ENCODE measurements around the gene GPR137B.

The GPR137B gene

DNA sequence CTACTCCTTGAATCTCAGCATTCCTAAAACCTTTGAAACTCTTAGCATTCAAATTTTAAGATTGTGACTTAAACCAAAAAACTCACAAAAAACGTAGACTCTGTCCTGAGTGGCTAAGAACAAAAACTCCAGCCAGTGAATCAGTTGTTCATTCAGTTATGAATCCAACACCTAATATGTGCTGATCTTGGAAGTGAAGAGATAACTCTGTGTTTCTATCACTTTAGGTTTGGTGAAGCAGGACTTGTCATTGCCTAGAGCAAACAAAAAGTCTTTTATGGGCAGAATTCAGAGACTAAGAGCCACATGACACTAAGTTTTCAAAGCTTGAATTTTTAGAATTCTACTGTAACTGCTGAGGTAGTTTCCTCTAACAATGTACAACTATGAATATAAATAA is 10.4 kb upstream of the GPR137B start:
- Mint-ChIP-seq H3K4me1 (no peaks in the 10 kb centered on the region), H3K4me3 (no peak overlapping the region), H3K27ac (no peak overlapping the region), H3K9me3 (no peaks in the 10 kb centered on the region), H3K27me3 (peaks cover 4% of the 10 kb centered on the region), H3K36me3 (no peaks in the 10 kb centered on the region)

DNA sequence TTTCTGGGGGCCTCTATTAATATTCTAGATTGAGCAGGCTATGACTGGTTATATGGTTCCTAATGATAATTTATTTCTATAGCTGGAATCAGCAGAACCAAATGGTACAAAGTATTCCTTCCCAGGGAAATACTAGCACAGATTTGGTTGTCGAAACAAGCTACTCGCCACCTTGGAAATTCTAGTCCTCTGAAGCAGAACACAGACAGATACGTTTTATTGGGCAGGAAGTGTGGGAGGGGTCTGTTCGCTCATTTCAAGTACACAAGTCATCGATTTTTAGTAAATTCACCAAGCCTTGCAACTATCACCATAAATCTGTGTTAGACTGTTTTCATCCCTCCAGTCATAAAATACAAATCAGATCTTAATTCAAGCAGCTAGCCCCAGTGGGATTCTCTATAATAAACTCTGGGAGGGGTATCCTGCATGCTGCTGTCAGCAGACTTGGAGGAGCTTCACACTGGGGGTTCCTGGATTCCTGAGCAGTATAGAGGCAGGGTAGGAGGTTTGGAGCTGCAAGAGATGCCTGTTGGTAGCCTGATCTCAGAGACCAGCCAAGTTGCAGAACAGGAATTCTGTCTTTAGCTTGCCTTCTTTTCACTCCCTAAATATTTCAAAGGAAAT is 9.8 kb upstream of the GPR137B start:
- Mint-ChIP-seq H3K9me3 (no peaks in the 10 kb centered on the region), H3K27me3 (peaks cover 7% of the 10 kb centered on the region)

DNA sequence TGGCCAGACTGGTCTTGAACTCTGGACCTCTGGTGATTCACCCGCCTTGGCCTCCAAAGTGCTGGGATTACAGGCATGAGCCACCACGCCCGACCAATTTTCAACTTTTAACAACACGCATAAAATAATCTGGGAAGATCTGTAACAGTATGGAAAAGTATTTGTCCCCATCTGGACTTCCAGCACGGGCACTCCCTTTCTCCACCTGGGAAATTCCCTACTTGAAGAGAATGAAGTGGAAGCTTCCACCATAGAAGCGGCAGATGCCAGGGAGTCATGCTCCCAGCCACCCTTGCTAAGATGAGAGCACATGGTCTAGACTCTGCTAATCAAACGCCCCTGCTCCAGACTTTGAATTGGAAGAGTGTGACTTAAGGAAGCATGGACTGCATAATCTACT is 9.0 kb upstream of the GPR137B start:
- H3K4me1 Mint-ChIP-seq = no peaks in the 10 kb centered on the region
- peaks cover 8% of the 10 kb centered on the region for H3K27me3 Mint-ChIP-seq
- H3K4me3 Mint-ChIP-seq = no peak overlapping the region
- H3K36me3 Mint-ChIP-seq = no peaks in the 10 kb centered on the region
- no peak overlapping the region for H3K27ac Mint-ChIP-seq
- no peaks in the 10 kb centered on the region for H3K9me3 Mint-ChIP-seq

More for the DNA sequence above, 9.8 kb upstream of the GPR137B start:
- Mint-ChIP-seq H3K4me3 (no peak overlapping the region), H3K27ac (no peak overlapping the region), H3K36me3 (no peaks in the 10 kb centered on the region), H3K4me1 (no peaks in the 10 kb centered on the region)

DNA sequence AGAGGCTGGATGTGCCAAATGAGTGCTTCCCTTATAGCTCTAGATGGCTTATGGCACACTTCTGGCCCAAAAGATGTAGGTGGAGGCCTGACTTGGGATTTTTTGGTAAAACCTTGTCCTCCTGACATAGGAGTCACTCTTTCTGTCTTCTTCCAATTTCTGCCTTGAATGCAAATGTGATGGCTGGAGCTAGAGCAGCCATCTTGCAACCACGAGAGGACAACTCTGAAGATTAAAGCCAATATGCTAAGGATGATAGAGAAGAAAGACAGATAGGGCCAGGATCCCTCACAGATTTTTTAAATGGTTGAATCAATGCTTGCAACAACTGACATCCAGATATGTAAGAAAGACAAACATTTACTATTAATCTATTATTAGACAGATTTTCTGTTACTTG is 8.5 kb upstream of the GPR137B start:
- no peaks in the 10 kb centered on the region for H3K9me3 Mint-ChIP-seq
- H3K4me1 Mint-ChIP-seq = no peaks in the 10 kb centered on the region
- no peak overlapping the region for H3K27ac Mint-ChIP-seq
- peaks cover 9% of the 10 kb centered on the region for H3K27me3 Mint-ChIP-seq
- H3K36me3 Mint-ChIP-seq = no peaks in the 10 kb centered on the region
- H3K4me3 Mint-ChIP-seq = no peak overlapping the region

DNA sequence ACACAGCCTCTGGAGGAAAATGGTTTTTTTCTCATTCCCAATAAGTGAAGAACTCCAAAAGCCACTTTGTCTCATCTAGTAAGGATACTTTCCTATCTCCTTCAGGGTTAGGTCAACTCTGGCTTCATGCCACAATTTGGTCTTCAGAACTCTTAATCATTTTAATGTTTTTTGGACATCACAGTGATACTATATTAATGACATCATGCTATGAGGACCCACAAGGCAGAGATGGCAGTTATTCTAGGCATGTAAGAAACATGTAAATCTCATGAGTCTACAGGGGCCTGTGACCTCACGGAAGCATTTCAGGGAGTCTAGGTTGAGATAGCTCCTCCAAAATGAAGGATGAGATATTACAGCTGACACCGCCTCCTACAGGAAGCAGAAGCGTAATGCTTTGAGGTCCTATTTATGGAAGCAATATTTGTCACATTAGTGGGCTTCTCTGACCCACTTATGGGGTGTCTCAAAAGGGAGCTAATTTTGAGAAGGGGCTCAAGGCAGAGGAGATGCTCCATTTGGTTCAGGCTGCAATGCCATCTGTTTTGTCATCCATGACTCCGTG is 5.0 kb upstream of the GPR137B start:
- H3K27ac Mint-ChIP-seq = no peak overlapping the region
- H3K4me1 Mint-ChIP-seq = no peaks in the 10 kb centered on the region
- no peaks in the 10 kb centered on the region for H3K9me3 Mint-ChIP-seq
- H3K27me3 Mint-ChIP-seq = peaks cover 22% of the 10 kb centered on the region
- H3K4me3 Mint-ChIP-seq = no peak overlapping the region
- no peaks in the 10 kb centered on the region for H3K36me3 Mint-ChIP-seq

DNA sequence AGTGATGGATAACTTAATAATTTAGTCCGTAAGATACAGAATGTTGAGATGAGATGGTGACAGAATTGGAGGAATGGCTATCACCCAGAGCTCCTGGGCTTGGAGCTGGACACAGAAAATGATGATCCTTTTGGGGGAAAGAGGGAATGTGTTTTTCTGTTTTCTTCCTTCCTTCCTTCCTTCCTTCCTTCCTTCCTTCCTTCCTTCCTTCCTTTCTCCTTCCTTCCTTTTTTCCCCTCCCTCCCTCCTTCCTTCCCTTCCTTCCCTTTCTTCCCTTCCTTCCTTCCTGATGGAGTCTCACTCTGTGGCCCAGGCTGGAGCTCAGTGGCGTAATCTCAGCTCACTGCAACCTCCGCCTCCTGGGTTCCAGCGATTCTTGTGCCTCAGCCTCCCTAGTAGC is 2.8 kb upstream of the GPR137B start:
- peaks cover 15% of the 10 kb centered on the region for H3K4me1 Mint-ChIP-seq
- no peaks in the 10 kb centered on the region for H3K36me3 Mint-ChIP-seq
- H3K27ac Mint-ChIP-seq = peak overlapping the region; percentile 81
- no peak overlapping the region for H3K4me3 Mint-ChIP-seq
- H3K9me3 Mint-ChIP-seq = no peaks in the 10 kb centered on the region
- peaks cover 22% of the 10 kb centered on the region for H3K27me3 Mint-ChIP-seq

DNA sequence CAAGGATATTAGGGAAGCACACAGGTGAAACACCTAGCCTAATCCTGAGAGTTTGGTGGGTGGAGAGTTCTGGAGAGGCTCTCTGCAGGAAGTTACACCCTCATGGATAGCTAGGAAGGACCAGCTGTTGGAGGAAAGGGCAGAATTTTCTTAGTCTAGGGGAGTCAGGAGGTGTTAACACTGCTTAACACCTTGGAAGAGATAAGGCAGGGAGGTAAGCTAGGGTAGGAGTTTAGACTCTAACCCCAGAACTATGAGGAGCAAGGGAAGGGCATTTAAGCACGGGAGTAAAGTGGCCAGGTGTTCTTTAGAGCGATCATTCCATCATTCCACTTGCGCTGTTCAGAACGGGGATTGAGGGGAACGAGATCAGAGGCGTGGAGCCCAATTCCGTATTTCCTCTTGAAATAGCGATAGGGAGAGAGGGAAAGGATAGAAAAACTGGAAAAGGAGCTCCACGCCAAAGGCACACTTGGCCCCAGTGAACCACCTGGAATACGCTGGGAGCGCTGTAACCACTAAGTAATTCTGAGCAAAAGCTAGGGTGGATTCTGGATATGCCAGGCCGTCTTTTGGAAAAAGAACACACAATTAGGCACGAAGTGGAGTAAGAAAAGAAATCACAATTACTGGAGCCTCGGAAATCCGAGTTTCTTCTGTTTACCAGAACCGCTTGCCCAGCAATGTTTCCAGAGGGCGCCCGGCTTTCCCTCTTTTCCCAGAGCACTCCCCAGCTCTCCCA is 1.5 kb upstream of the GPR137B start:
- H3K36me3 Mint-ChIP-seq = no peaks in the 10 kb centered on the region
- no peaks in the 10 kb centered on the region for H3K9me3 Mint-ChIP-seq
- peak overlapping the region; percentile 87 for H3K4me3 Mint-ChIP-seq
- H3K27me3 Mint-ChIP-seq = peaks cover 22% of the 10 kb centered on the region
- peaks cover 17% of the 10 kb centered on the region for H3K4me1 Mint-ChIP-seq
- no peak overlapping the region for H3K27ac Mint-ChIP-seq

DNA sequence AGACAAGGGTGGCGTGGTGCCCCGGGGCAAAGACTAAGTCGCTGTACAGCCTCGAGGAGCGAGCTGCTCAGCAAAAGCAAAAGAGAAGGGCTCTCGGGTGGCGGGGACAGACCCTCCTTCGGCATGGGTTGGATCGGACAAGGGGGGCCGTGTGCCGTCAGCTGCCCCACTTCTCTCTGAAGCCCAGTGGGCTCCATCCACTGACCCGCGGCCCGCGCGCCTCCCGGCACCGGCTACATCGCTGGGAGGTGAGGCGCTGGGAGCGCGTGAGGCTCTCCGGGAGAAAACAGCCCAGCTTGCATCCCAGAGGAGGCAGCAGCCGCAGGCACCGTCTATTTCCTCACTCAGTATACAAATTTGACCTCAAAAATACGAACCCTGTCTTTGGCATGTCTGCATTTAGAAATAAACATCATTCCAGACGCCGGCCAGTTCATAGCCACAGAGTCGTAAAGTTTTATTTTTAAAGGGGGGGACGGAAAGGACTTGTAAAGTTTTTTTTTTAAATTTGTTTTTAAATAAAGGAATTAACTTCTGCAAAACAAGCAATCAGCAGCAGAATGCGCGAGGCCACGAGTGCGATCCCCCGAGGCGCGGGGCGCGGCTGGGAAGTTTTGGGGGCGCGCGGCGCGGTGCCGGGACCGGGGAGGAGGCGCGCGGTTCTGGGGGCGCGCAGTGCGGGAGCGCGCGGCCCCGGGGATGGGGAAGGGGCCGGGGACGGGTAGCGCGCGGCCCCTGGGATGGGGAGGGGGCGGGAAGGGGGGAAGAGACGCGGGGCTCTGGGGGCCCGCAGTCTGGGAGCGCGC is 689 bp upstream of the GPR137B start:
- Mint-ChIP-seq H3K27ac (no peak overlapping the region), H3K27me3 (peaks cover 22% of the 10 kb centered on the region), H3K4me3 (peak overlapping the region; percentile 87), H3K9me3 (no peaks in the 10 kb centered on the region), H3K4me1 (peaks cover 17% of the 10 kb centered on the region), H3K36me3 (no peaks in the 10 kb centered on the region)

DNA sequence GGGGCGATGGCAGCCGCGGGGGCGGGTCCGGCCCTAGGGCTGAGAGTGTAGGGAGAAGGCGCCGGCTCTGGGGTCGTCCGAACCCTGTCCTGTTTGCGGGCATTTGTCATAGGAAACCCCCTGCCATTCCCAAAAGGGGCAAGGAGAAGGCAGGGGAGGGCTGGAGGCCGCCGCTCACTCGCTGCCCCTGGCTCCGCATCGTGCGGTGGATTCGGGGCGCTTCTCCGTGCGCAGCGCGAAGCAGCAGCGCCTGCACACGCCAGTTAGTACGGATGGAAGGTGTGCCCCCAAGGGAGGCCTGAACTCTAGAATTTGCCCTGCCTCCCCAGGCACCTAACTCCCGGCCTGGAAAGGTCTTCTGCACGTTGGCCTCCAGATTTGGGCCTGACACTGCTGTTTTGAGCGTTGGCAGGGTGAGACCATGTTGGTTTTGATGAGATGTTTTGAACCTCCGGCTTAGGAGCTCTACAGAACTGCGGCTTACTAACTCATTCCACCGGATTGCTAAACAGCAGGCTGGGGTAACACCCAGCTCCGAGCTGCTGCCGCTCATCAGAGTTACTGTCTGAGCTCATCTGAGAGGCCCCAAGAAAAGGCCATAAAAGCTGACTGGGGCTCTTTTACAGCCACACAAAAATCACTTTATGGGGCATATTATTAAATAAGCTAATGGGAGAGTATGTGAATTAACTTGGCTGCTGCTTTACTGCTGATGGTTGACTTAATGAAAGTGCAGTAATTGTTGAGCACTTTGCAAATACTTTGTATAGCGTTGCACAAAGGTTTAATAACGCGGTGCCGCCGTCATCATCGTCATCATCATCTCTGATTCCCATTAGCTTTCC is 987 bp downstream of the GPR137B start:
- H3K4me3 Mint-ChIP-seq = peak overlapping the region; percentile 97
- peaks cover 17% of the 10 kb centered on the region for H3K4me1 Mint-ChIP-seq
- H3K36me3 Mint-ChIP-seq = no peaks in the 10 kb centered on the region
- H3K27me3 Mint-ChIP-seq = peaks cover 18% of the 10 kb centered on the region
- peak overlapping the region; percentile 7 for H3K27ac Mint-ChIP-seq
- H3K9me3 Mint-ChIP-seq = no peaks in the 10 kb centered on the region

DNA sequence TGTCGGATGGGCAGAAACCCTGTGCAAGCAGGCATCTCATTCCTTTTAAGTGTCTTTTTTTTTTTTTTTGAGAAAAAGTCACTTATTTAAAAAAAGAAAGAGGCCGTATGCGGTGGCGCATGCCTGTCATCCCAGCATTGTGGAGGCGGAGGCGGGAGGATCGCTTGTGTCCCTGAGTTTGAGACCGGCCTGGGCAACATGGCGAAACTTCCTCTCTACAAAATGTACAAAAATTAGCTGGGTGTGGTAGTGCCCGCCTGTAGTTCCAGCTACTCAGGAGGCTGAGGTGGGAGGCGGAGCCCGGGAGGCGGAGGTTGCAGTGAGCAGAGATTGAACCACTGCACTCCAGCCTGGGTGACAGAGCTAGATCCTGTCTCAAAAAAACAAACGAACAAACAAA is 1.7 kb downstream of the GPR137B start:
- H3K27ac Mint-ChIP-seq = no peak overlapping the region

DNA sequence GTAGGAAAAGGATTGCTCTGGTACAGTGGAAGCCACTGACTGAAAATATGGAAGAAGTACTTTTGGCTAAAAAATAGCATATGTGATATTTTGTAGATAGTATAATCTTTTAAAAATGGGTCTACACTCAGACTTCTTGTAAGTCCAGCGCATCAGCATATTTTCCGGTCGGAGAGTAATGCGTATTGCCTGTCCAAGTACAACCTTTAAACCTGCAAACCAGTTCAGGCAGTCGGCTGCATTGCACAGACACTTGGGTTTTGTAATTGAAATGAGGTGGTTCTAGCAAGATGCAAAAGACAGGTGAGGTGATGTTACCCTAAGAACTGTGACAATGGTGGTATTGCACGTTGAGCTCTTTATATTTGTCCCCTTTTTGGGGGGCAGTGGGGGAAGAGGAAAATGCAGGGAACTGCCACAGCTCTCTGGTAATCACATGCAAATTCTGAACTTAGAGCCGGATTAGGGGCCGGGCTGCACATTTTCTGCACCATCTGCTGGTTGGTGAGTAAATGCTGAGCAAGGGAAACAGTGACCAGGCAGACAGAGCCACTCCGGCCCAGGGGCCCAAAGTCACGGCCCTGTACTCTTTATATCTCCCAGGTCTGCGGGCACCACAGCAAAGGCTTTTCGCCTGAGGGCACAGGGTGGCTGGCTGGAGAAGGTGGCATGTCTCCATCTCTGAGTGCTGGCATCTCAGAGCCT is 2.3 kb downstream of the GPR137B start:
- H3K9me3 Mint-ChIP-seq = no peaks in the 10 kb centered on the region
- no peaks in the 10 kb centered on the region for H3K36me3 Mint-ChIP-seq
- no peak overlapping the region for H3K4me3 Mint-ChIP-seq
- H3K27ac Mint-ChIP-seq = no peak overlapping the region
- peaks cover 15% of the 10 kb centered on the region for H3K27me3 Mint-ChIP-seq
- peaks cover 17% of the 10 kb centered on the region for H3K4me1 Mint-ChIP-seq

More for the DNA sequence above, 1.7 kb downstream of the GPR137B start:
- H3K9me3 Mint-ChIP-seq = no peaks in the 10 kb centered on the region
- no peaks in the 10 kb centered on the region for H3K36me3 Mint-ChIP-seq
- H3K27me3 Mint-ChIP-seq = peaks cover 15% of the 10 kb centered on the region
- H3K4me3 Mint-ChIP-seq = peak overlapping the region; percentile 26
- peaks cover 17% of the 10 kb centered on the region for H3K4me1 Mint-ChIP-seq

DNA sequence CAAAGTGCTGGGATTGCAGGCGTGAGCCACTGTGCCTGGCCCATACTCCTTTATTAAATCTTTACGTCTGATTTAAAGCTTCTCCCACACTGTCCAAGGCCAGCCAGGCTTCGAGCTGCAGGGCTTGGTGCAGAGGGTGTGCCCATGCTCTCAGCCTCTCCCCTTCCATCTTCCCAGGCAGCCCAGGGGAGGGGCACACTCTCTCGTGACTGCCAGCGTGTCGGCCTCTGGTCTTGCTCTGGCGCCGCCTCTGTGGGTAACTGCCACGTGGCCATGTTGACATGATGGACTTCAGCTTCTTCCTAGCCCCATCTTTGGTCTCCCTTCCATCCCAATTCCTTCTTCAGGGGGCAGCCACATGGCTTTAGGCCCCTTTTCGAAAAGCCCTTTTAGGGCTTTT is 4.7 kb downstream of the GPR137B start:
- H3K4me3 Mint-ChIP-seq = no peak overlapping the region
- H3K27ac Mint-ChIP-seq = no peak overlapping the region
- no peaks in the 10 kb centered on the region for H3K36me3 Mint-ChIP-seq
- peaks cover 17% of the 10 kb centered on the region for H3K4me1 Mint-ChIP-seq
- peaks cover 2% of the 10 kb centered on the region for H3K27me3 Mint-ChIP-seq
- no peaks in the 10 kb centered on the region for H3K9me3 Mint-ChIP-seq

DNA sequence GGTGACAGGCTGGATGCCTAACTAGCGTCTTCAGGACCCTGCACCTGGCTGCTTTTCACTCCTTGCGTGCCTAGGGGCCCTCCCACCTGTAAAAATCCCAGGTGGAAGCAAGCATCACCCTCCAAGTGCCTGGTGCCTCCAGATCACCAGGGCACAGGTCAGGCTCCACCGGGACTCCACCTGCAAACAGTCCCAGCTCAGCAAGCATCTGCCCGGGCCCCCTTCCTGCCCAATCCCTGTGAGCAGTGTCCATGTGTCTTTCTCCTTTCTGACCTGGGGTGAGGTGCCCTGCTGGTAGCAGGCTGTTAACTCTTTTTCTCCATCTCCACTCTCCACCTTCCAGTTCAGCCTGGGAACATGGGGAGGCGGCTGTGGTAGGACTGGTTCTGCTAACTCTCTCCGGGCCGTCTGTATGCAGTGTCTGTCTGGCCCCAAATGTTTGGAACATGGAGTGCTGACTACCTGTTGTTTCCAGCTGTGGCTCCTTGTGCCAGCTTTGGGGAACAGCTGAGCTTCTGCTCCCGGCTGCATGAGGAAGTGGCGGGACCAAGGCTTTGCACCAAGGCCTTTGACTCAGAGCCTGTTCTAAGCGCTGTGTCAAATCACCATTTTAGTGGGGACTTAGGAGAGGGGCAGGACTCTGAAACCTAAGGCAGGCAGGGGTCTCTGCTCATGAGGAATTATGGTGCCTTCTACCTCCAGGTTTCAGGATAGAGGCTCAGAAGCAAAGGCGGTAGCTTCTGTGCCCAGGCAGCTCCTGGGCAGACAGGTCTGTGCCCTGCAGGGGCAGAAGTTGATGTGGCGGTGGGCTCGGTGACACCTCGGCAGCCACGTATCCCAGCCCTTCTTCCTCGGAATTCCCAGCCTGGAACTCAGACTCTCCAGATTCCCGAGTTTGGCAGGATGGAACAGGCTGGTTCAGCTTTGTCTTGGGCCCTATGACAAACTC is 5.5 kb downstream of the GPR137B start:
- Mint-ChIP-seq H3K4me3 (no peak overlapping the region), H3K27me3 (no peaks in the 10 kb centered on the region), H3K36me3 (no peaks in the 10 kb centered on the region), H3K9me3 (no peaks in the 10 kb centered on the region), H3K27ac (no peak overlapping the region), H3K4me1 (peaks cover 14% of the 10 kb centered on the region)

DNA sequence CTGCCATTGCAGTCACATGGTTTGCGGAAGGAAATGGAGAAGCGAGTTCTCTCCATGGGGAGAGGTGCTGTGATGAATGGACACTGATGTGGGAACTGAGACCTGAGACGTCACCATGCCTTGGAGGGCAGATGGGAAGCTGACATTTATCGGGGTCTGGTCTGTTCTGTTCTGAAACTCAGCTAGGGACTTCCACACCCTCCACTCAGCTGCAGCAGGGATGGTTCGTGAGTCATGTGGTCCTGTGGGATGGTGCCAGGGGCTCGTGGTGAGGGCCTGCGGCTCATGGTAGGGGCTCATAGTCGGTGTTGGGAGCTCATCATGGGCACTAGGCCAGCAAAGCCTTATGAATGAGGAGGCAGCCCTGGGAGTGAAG is 6.1 kb downstream of the GPR137B start:
- H3K9me3 Mint-ChIP-seq = no peaks in the 10 kb centered on the region
- no peak overlapping the region for H3K27ac Mint-ChIP-seq
- H3K4me3 Mint-ChIP-seq = no peak overlapping the region
- no peaks in the 10 kb centered on the region for H3K36me3 Mint-ChIP-seq
- H3K4me1 Mint-ChIP-seq = peaks cover 11% of the 10 kb centered on the region
- H3K27me3 Mint-ChIP-seq = no peaks in the 10 kb centered on the region

All from activated naive CD4-positive, alpha-beta T cell treated with anti-CD3 and anti-CD28 coated beads, Interleukin-2, amount 50 U/mL, for 24 hours (primary cell).